WTC11 (cell line): Measurements from ENCODE around the gene HEY2. TPM values are rescaled to one million over a fixed set of nuclear protein-coding genes. Genes with fewer than 3 reads are reported as not detected.

Experiments
- ATAC-seq: fragments of 200-7000 bp; cut with Tn5 transposase; 2 replicates; pipeline ENCODE4 v1.10.0; 2021; ENCODE audit warnings: mild to moderate bottlenecking, moderate library complexity
- CTCF ChIA-PET: fragments of 300-600 bp; sonication (Branson Sonifier 250); formaldehyde crosslinking; loops from one replicate; lab custom pipeline; 2021; ENCODE audit warnings: antibody characterized with exemption; lab: Charles Lee
- POLR2A ChIA-PET: fragments of 350-600 bp; sonication (Branson Sonifier 250); formaldehyde crosslinking; loops from one replicate; lab custom pipeline; 2021; ENCODE audit warnings: antibody characterized with exemption; lab: Charles Lee
- DNase-seq: peaks from one replicate; pipeline ENCODE4 v3.0.0; 2021; ENCODE audit warnings: low spot score
- H3K27ac Mint-ChIP-seq: 2 replicates; pipeline ENCODE4 v1.8.0; 2021; ENCODE audit warnings: mixed read lengths
- H3K27me3 Mint-ChIP-seq: 2 replicates; pipeline ENCODE4 v1.8.0; 2021; ENCODE audit warnings: low read depth, mild to moderate bottlenecking, moderate library complexity, mixed read lengths
- H3K36me3 Mint-ChIP-seq: 2 replicates; pipeline ENCODE4 v1.8.0; 2021; ENCODE audit warnings: mixed read lengths
- H3K4me1 Mint-ChIP-seq: 2 replicates; pipeline ENCODE4 v1.8.0; 2022; ENCODE audit warnings: mixed read lengths
- H3K4me3 Mint-ChIP-seq: 2 replicates; pipeline ENCODE4 v1.8.0; 2021; ENCODE audit warnings: mild to moderate bottlenecking, moderate library complexity, mixed read lengths
- H3K9me3 Mint-ChIP-seq: 2 replicates; pipeline ENCODE4 v1.8.0; 2021; ENCODE audit warnings: mixed read lengths
- ATF1 ChIP-seq: sonication (generic); formaldehyde crosslinking; IDR thresholded peaks from 2 replicates; pipeline ENCODE4 v1.8.1; 2023; ENCODE audit warnings: mild to moderate bottlenecking, moderate library complexity, missing genetic modification reagents
- E2F5 ChIP-seq: sonication (generic); formaldehyde crosslinking; IDR thresholded peaks from 2 replicates; pipeline ENCODE4 v1.8.1; 2022; ENCODE audit warnings: mild to moderate bottlenecking, moderate library complexity, missing genetic modification reagents
- ELF4 ChIP-seq: sonication (generic); formaldehyde crosslinking; IDR thresholded peaks from 2 replicates; pipeline ENCODE4 v1.8.1; 2022; ENCODE audit warnings: low read depth, mild to moderate bottlenecking, moderate library complexity, missing genetic modification reagents
- FOXJ3 ChIP-seq: sonication (generic); formaldehyde crosslinking; IDR thresholded peaks from 2 replicates; pipeline ENCODE4 v1.9.0; 2021; ENCODE audit warnings: missing genetic modification reagents, mild to moderate bottlenecking, borderline replicate concordance
- GABPB1 ChIP-seq: sonication (generic); formaldehyde crosslinking; IDR thresholded peaks from 2 replicates; pipeline ENCODE4 v1.8.1; 2023; ENCODE audit warnings: mild to moderate bottlenecking, missing genetic modification reagents
- MXD4 ChIP-seq: fragments of 250-450 bp; sonication (Bioruptor Pico); IDR thresholded peaks from 2 replicates; pipeline ENCODE4 v1.8.0; 2021; ENCODE audit warnings: mild to moderate bottlenecking, moderate library complexity, borderline replicate concordance
- NFATC4 ChIP-seq: fragments of 250-450 bp; sonication (Bioruptor Pico); IDR thresholded peaks from 2 replicates; pipeline ENCODE4 v1.9.0; 2021; ENCODE audit warnings: mild to moderate bottlenecking
- NFE2L1 ChIP-seq: sonication (generic); formaldehyde crosslinking; IDR thresholded peaks from 2 replicates; pipeline ENCODE4 v1.8.1; 2023; ENCODE audit warnings: missing genetic modification reagents
- OVOL2 ChIP-seq: fragments of 250-450 bp; sonication (Bioruptor Pico); IDR thresholded peaks from 2 replicates; pipeline ENCODE4 v1.9.0; 2021; ENCODE audit warnings: mild to moderate bottlenecking, borderline replicate concordance
- PRRX2 ChIP-seq: fragments of 250-450 bp; sonication (Bioruptor Pico); IDR thresholded peaks from 2 replicates; pipeline ENCODE4 v1.8.0; 2021; ENCODE audit warnings: mild to moderate bottlenecking
- TEAD4 ChIP-seq: sonication (generic); formaldehyde crosslinking; IDR thresholded peaks from 2 replicates; pipeline ENCODE4 v1.8.0; 2022; ENCODE audit warnings: mild to moderate bottlenecking, missing genetic modification reagents
- ZNF232 ChIP-seq: sonication (generic); formaldehyde crosslinking; IDR thresholded peaks from 2 replicates; pipeline ENCODE4 v1.8.0; 2022; ENCODE audit warnings: mild to moderate bottlenecking, missing genetic modification reagents
- ZNF317 ChIP-seq: sonication (generic); formaldehyde crosslinking; IDR thresholded peaks from 2 replicates; pipeline ENCODE4 v1.8.1; 2023; ENCODE audit warnings: low read depth, mild to moderate bottlenecking, moderate library complexity, missing genetic modification reagents, borderline replicate concordance
- total RNA-seq: library from RNA; stranded (reverse); gene quantifications from 3 replicates; pipeline ENCODE4 v1.2.3, GENCODE V29; 2021
- TF ChIP-seq, protein P1 (sequence below): sonication (generic); formaldehyde crosslinking; IDR thresholded peaks from 2 replicates; pipeline ENCODE4 v1.8.1; 2023; ENCODE audit warnings: mild to moderate bottlenecking, moderate library complexity, missing genetic modification reagents
- TF ChIP-seq, protein P2 (sequence below): fragments of 200-600 bp; IDR thresholded peaks from 2 replicates; pipeline ENCODE4 v1.8.0; 2022; ENCODE audit warnings: antibody characterized with exemption

The HEY2 gene
- total RNA-seq, 1 experiment from 2014 or later: 10.6 TPM

- TF ChIP-seq, protein P1, sequence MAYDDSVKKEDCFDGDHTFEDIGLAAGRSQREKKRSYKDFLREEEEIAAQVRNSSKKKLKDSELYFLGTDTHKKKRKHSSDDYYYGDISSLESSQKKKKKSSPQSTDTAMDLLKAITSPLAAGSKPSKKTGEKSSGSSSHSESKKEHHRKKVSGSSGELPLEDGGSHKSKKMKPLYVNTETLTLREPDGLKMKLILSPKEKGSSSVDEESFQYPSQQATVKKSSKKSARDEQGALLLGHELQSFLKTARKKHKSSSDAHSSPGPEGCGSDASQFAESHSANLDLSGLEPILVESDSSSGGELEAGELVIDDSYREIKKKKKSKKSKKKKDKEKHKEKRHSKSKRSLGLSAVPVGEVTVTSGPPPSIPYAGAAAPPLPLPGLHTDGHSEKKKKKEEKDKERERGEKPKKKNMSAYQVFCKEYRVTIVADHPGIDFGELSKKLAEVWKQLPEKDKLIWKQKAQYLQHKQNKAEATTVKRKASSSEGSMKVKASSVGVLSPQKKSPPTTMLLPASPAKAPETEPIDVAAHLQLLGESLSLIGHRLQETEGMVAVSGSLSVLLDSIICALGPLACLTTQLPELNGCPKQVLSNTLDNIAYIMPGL (CRISPR knock-in tag): no peak
These were observed 38.4 kb downstream of the HEY2 start (continued) for GRCh38 chr6:125787791-125788190.

GRCh38 chr6:125789167-125789566 lies 39.7 kb downstream of the HEY2 start:
- H3K27me3 Mint-ChIP-seq: no peaks in the 10 kb centered on the region
- ATAC-seq (no peak), DNase-seq (no peak)
- peak overlapping the region; percentile 90; the same call in 1 of the 2 replicates for H3K27ac Mint-ChIP-seq
- TF ChIP-seq, protein P2, sequence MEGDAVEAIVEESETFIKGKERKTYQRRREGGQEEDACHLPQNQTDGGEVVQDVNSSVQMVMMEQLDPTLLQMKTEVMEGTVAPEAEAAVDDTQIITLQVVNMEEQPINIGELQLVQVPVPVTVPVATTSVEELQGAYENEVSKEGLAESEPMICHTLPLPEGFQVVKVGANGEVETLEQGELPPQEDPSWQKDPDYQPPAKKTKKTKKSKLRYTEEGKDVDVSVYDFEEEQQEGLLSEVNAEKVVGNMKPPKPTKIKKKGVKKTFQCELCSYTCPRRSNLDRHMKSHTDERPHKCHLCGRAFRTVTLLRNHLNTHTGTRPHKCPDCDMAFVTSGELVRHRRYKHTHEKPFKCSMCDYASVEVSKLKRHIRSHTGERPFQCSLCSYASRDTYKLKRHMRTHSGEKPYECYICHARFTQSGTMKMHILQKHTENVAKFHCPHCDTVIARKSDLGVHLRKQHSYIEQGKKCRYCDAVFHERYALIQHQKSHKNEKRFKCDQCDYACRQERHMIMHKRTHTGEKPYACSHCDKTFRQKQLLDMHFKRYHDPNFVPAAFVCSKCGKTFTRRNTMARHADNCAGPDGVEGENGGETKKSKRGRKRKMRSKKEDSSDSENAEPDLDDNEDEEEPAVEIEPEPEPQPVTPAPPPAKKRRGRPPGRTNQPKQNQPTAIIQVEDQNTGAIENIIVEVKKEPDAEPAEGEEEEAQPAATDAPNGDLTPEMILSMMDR: no peak
- TF ChIP-seq ATF1 (CRISPR knock-in tag) (no peak), MXD4 (no peak), PRRX2 (no peak), ELF4 (CRISPR knock-in tag) (no peak), NFE2L1 (CRISPR knock-in tag) (no peak), FOXJ3 (CRISPR knock-in tag) (no peak), NFATC4 (no peak), E2F5 (no peak), OVOL2 (no peak), ZNF317 (CRISPR knock-in tag) (no peak)
- TF ChIP-seq, all 79 proteins: peak for 0
- CTCF ChIA-PET: interaction anchor here (0.9 to 6.3 kb wide), 6 partner anchors 35 to 231 kb away, joined by 3 to 46 read pairs (median 12); partner anchors contain the start of gene HINT3
- no peaks in the 10 kb centered on the region for H3K9me3 Mint-ChIP-seq
- POLR2A ChIA-PET: interaction anchor here (2.9 kb wide), 2 partner anchors 8 to 167 kb away, joined by 14 to 27 read pairs; partner anchors contain the start of gene HINT3
- H3K4me1 Mint-ChIP-seq: peaks cover 43% of the 10 kb centered on the region
- H3K36me3 Mint-ChIP-seq: no peaks in the 10 kb centered on the region
- peak overlapping the region; percentile 83 for H3K4me3 Mint-ChIP-seq

DNA sequence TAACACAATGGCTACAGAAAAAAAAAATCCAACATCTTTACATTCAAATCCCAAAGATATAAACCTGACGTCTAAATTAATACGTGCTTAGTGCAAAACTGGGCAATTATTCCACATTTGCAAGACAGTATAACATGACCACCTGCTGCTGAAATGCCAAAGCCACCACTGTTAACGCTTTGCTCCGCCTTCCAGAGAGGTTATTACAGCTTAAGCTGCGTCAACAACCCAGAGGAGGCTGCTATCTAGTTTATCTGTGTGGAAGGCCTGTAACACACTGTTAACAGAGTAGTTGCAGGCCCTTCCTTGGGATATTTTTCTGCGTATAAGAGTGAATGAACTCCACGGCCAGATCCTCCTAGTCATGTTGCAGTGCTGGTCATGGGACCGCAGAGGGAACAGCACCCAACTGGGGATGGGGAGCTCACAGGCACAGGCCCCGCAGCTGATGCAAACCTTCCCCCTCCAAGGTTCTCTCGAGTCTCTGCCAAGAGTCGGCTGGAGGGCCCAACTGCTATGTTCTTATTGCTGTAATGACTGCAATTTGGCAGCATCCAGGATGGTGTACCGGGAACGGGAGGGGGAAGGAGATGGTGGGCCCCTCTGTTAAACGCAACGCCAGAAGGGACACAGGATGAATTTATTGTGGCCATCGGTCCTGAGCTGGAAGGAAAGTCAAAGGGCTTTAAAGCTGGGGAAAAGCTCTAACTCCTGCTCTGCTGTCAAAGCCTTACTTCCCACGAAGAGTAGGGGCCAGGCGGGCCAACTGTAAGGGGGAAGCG lies 40.3 kb downstream of the HEY2 start:
- Mint-ChIP-seq H3K9me3 (no peaks in the 10 kb centered on the region), H3K27ac (peak overlapping the region; percentile 90), H3K4me1 (peaks cover 43% of the 10 kb centered on the region), H3K27me3 (no peaks in the 10 kb centered on the region), H3K4me3 (peak overlapping the region; percentile 83), H3K36me3 (no peaks in the 10 kb centered on the region)
- peak; percentile 31 for DNase-seq
- ChIA-PET CTCF (interaction anchor here (0.6 to 6.3 kb wide), 19 partner anchors 9 to 598 kb away, joined by 3 to 46 read pairs (median 5); partner anchors contain the start of genes HEY2, HINT3 and TRMT11), POLR2A (interaction anchor here (0.6 to 2.9 kb wide), 14 partner anchors 8 to 488 kb away, joined by 3 to 27 read pairs (median 4); partner anchors contain the start of genes HDDC2 and HINT3)
- TF ChIP-seq GABPB1 (CRISPR knock-in tag) (peak; percentile 49; the same call in 1 of the 2 replicates), TEAD4 (no peak), ZNF232 (CRISPR knock-in tag) (no peak)
- ATAC-seq: peak; percentile 20
